Measurements from ENCODE around the gene KIF1A. TPM values are rescaled to one million over a fixed set of nuclear protein-coding genes. Genes with fewer than 3 reads are reported as not detected.

The KIF1A gene
- total and polyA plus RNA-seq, 7 experiments from 2014 or later = 0.24 TPM; not detected in 6

DNA sequence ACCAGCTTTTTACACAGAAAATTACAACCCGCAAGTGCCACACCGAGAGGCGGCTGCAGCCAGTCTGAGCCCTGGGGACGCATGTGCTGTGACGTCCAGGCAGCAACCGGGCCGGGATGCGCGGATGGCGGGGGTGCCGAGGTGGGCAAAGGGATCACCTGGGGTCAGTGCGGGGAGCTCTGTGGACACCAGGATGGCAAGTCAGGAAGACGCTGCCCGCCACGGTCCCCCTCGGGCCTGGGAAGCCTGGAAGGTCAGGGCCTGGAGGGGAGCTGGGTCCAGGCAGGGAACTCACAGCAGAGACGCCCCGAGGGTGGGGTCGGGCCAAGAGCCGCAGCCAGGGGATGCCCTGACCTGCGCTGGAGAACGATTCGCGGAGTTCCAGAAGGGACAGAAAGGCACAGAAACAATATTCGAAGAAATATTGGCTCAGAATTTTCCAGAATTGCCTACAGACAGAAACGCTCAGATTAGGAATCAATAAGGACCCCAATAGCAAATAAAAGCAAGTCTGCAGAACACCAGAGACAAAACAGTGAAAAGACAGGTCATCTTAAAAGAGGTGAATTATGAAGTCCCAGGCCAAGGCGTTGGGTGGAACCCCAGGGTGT, 11.7 kb upstream of the KIF1A start:
- Mint-ChIP-seq H3K9me3 (no peaks in the 10 kb centered on the region), H3K4me1 (peaks cover 0 to 7% (median 0%) of the 10 kb centered on the region in 7 donors), H3K27me3 (peaks cover 10 to 31% (median 22%) of the 10 kb centered on the region in 5 donors), H3K4me3 (peak overlapping the region; percentile 56 to 83 (median 71)), H3K27ac (peak overlapping the region in 3 of 9 donors; percentile 62 to 77 (median 71)), H3K36me3 (no peaks in the 10 kb centered on the region)
- intact Hi-C loops (cut with micrococcal nuclease) = loop anchor here (1.0 to 10.0 kb wide), 19 partner anchors 208 to 1050 kb away; partner anchors contain the start of genes CAPN10 (in 2 of the 2), FARP2 (in 2 of the 2), GPC1 (in 2 of the 2) and ATG4B (in 1 of the 2)
- Histone ChIP-seq H3K27ac (ENCODE audit: low read depth, low read length) (no peak overlapping the region), H3K4me1 (ENCODE audit: control insufficient read depth in 2 of 2, insufficient read depth in 2 of 2, low read length in 2 of 2) (peaks cover 11 to 14% of the 10 kb centered on the region in 2 donors), H3K9me3 (ENCODE audit: control insufficient read depth in 2 of 3, low read length in 3 of 3) (no peaks in the 10 kb centered on the region), H3K36me3 (ENCODE audit: control insufficient read depth in 2 of 3, insufficient read depth in 3 of 3, low read length in 3 of 3) (no peaks in the 10 kb centered on the region), H3K4me3 (ENCODE audit: low read length) (peak overlapping the region; percentile 32), H3K27me3 (ENCODE audit: control insufficient read depth in 2 of 2, insufficient read depth in 2 of 2, low read length in 2 of 2) (peaks cover 0 to 4% of the 10 kb centered on the region in 2 donors)
- DNase-seq (peak in 3 of 9 donors; percentile 13 to 21 (median 14)), ATAC-seq (no peak)
- ChIA-PET POLR2A (interaction anchor here (0.8 kb wide), 1 partner anchor 13 kb away, joined by 3 read pairs; no protein-coding TSS in a partner anchor), CTCF (interaction anchor here (0.8 kb wide), 1 partner anchor 680 kb away, joined by 4 read pairs; no protein-coding TSS in a partner anchor)

DNA sequence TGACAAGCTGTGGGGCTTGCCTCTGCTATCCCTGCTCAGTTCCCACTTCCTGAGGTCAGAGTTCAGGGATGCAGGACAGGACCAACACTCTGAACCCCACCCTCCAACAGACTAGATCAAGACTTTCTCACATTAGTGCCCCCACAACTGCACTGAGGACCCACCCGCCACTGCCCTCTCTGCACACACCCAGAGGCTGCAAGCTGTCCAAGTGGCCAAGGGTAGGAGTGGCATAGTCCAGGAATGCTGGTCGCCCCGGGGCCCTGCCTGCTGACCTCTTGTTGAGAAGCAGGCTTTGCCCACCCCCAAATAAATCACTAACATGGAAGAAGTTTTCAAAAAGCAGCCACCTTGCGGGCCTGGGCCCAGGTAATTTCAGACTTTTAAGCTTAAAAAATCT, 5.5 kb upstream of the KIF1A start:
- Histone ChIP-seq H3K4me3 (ENCODE audit: low read length) (no peak overlapping the region), H3K27ac (ENCODE audit: low read depth, low read length) (no peak overlapping the region), H3K9me3 (ENCODE audit: control insufficient read depth in 2 of 3, low read length in 3 of 3) (no peaks in the 10 kb centered on the region), H3K36me3 (ENCODE audit: control insufficient read depth in 2 of 3, insufficient read depth in 3 of 3, low read length in 3 of 3) (no peaks in the 10 kb centered on the region), H3K27me3 (ENCODE audit: control insufficient read depth in 2 of 2, insufficient read depth in 2 of 2, low read length in 2 of 2) (peaks cover 6 to 13% of the 10 kb centered on the region in 2 donors), H3K4me1 (ENCODE audit: control insufficient read depth in 2 of 2, insufficient read depth in 2 of 2, low read length in 2 of 2) (peaks cover 0 to 4% of the 10 kb centered on the region in 2 donors)
- CTCF ChIA-PET = interaction anchor here (0.7 kb wide), 1 partner anchor 28 kb away, joined by 4 read pairs; no protein-coding TSS in a partner anchor
- ATAC-seq = no peak
- intact Hi-C loops (cut with micrococcal nuclease) = no loop called here
- Mint-ChIP-seq H3K4me1 (peaks cover 0 to 13% (median 9%) of the 10 kb centered on the region in 7 donors), H3K27me3 (peaks cover 67 to 82% (median 79%) of the 10 kb centered on the region in 5 donors), H3K27ac (no peak overlapping the region), H3K9me3 (peaks cover 0 to 7% (median 0%) of the 10 kb centered on the region in 11 donors), H3K4me3 (no peak overlapping the region), H3K36me3 (peaks cover 0 to 5% (median 2%) of the 10 kb centered on the region in 5 donors)
- POLR2A ChIA-PET = no interaction called here
- DNase-seq = no peak

DNA sequence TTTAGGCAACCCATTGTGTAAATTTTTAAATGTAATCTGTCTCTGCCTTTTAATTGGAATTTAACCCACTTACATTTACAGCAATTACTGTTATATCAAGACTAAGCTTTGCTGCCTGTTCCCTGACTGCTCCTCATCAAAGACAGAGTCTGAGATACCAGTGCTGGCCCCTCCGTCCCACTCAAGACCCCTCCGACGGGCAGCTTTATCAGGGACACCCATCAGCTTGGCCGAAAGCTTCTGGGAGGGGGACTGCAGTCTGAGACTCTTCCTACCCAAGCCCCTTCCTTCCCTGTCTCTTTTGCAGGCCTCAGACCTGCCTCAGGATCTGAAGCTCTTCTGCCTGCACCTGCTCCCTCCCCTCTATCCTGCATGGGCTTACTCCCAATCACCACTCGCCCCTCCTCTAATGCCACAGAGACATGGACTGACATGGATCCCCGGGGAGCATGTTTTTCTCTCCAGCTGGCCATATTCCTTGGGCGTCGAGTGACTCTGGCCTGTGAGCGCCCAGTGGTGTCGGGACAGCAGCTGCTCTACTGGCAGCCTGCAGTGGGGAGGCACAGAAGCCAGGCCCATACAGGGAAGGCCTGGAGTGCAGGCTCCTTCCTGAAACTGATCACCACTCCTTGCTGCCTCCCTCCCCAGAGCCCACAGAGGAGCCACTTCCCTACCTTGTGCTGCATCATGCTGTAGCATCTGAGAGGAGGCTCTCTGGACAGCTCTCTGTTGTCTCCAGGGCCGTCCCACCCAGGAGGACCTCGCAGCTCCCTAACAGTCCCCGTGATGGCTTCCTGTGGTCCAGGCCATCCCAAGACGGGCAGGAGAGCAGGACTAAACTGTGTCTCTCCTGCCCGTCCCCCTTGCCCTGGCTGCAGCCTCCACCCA, 3.7 kb upstream of the KIF1A start:
- H3K4me3 Mint-ChIP-seq = no peak overlapping the region
- no peak overlapping the region for H3K27ac Mint-ChIP-seq
- no peaks in the 10 kb centered on the region for H3K9me3 ChIP-seq (ENCODE audit: control insufficient read depth in 2 of 3, low read length in 3 of 3)
- peaks cover 0 to 13% (median 9%) of the 10 kb centered on the region in 7 donors for H3K4me1 Mint-ChIP-seq
- H3K36me3 Mint-ChIP-seq = peaks cover 0 to 5% (median 2%) of the 10 kb centered on the region in 5 donors
- peaks cover 0 to 7% (median 0%) of the 10 kb centered on the region in 11 donors for H3K9me3 Mint-ChIP-seq
- ATAC-seq (no peak), DNase-seq (no peak)
- no peaks in the 10 kb centered on the region for H3K36me3 ChIP-seq (ENCODE audit: control insufficient read depth in 2 of 3, insufficient read depth in 3 of 3, low read length in 3 of 3)
- peaks cover 6 to 13% of the 10 kb centered on the region in 2 donors for H3K27me3 ChIP-seq (ENCODE audit: control insufficient read depth in 2 of 2, insufficient read depth in 2 of 2, low read length in 2 of 2)
- intact Hi-C loops (cut with micrococcal nuclease) = no loop called here
- no peak overlapping the region for H3K27ac ChIP-seq (ENCODE audit: low read depth, low read length)
- ChIA-PET CTCF (interaction anchor here (1.5 kb wide), 1 partner anchor 17 kb away, joined by 4 read pairs; no protein-coding TSS in a partner anchor), POLR2A (no interaction called here)
- no peak overlapping the region for H3K4me3 ChIP-seq (ENCODE audit: low read length)
- peaks cover 0 to 4% of the 10 kb centered on the region in 2 donors for H3K4me1 ChIP-seq (ENCODE audit: control insufficient read depth in 2 of 2, insufficient read depth in 2 of 2, low read length in 2 of 2)
- peaks cover 61 to 73% (median 69%) of the 10 kb centered on the region in 5 donors for H3K27me3 Mint-ChIP-seq

DNA sequence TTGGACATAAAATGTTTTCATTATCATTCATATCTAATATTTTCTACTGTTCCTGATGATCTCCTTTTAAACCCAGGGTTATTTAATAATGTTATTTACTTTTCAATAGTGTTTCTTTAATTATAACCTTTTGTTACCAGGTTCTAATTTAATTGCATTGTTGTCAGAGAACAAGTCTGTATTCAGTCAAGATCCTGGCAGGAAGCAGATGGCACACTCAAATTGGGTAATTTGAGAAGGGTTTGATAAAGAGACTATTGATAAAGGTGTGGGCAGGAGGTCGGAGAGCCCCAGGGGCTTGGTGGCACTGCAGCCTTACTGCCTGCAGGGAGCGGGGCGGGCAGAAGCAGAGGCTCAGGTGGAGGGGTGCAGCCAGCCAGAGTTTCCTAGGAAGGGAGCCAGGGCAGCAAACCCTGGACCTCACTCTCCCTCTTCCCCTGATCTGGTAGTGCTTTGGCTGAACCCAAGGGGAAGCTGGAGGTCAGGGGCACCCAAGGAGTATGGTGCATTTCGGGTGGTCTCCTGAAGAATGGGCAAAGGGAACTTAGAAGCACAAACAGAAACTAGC, 2.3 kb upstream of the KIF1A start:
- H3K4me1 ChIP-seq (ENCODE audit: control insufficient read depth in 2 of 2, insufficient read depth in 2 of 2, low read length in 2 of 2) = peaks cover 0 to 4% of the 10 kb centered on the region in 2 donors
- no peak overlapping the region for H3K27ac ChIP-seq (ENCODE audit: low read depth, low read length)
- peaks cover 0 to 13% (median 9%) of the 10 kb centered on the region in 7 donors for H3K4me1 Mint-ChIP-seq
- DNase-seq = no peak
- POLR2A ChIA-PET = no interaction called here
- intact Hi-C loops (cut with micrococcal nuclease) = no loop called here
- H3K27ac Mint-ChIP-seq = no peak overlapping the region
- peaks cover 0 to 5% (median 2%) of the 10 kb centered on the region in 5 donors for H3K36me3 Mint-ChIP-seq
- no peak for ATAC-seq
- H3K4me3 ChIP-seq (ENCODE audit: low read length) = no peak overlapping the region
- peaks cover 0 to 7% (median 0%) of the 10 kb centered on the region in 11 donors for H3K9me3 Mint-ChIP-seq
- H3K27me3 ChIP-seq (ENCODE audit: control insufficient read depth in 2 of 2, insufficient read depth in 2 of 2, low read length in 2 of 2) = peaks cover 6 to 18% of the 10 kb centered on the region in 2 donors
- H3K27me3 Mint-ChIP-seq = peaks cover 64 to 72% (median 68%) of the 10 kb centered on the region in 5 donors
- no peaks in the 10 kb centered on the region for H3K9me3 ChIP-seq (ENCODE audit: control insufficient read depth in 2 of 3, low read length in 3 of 3)
- no peaks in the 10 kb centered on the region for H3K36me3 ChIP-seq (ENCODE audit: control insufficient read depth in 2 of 3, insufficient read depth in 3 of 3, low read length in 3 of 3)
- CTCF ChIA-PET = no interaction called here
- peak overlapping the region in 3 of 10 donors; percentile 12 to 65 (median 55) for H3K4me3 Mint-ChIP-seq

DNA sequence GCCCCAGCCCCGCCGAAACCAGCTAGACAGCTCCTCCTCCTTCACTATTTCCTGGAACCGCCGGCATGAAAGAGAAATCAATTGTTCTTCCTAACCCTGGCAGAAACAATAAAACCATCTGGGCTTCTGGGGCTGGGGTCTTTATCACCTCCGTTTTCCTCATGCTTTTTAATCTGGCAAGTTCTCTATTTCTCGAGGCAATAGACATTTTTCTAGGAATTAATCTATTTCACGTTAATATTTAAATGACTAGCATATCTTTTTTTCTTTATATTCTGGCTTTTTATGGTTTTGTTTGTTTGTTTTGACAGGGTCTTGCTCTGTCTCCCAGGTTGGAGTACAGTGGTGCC, 1.4 kb upstream of the KIF1A start:
- no peaks in the 10 kb centered on the region for H3K36me3 ChIP-seq (ENCODE audit: control insufficient read depth in 2 of 3, insufficient read depth in 3 of 3, low read length in 3 of 3)
- no peaks in the 10 kb centered on the region for H3K9me3 ChIP-seq (ENCODE audit: control insufficient read depth in 2 of 3, low read length in 3 of 3)
- ChIA-PET CTCF (no interaction called here), POLR2A (no interaction called here)
- Mint-ChIP-seq H3K4me3 (peak overlapping the region; percentile 12 to 81 (median 61)), H3K27me3 (peaks cover 59 to 68% (median 61%) of the 10 kb centered on the region in 5 donors), H3K9me3 (peaks cover 0 to 7% (median 0%) of the 10 kb centered on the region in 11 donors), H3K36me3 (peaks cover 0 to 5% (median 2%) of the 10 kb centered on the region in 5 donors), H3K4me1 (peaks cover 0 to 13% (median 9%) of the 10 kb centered on the region in 7 donors), H3K27ac (peak overlapping the region in 1 of 9 donors; percentile 27)
- DNase-seq (no peak), ATAC-seq (no peak)
- no peak overlapping the region for H3K4me3 ChIP-seq (ENCODE audit: low read length)
- no peak overlapping the region for H3K27ac ChIP-seq (ENCODE audit: low read depth, low read length)
- intact Hi-C loops (cut with micrococcal nuclease) = no loop called here
- peaks cover 0 to 4% of the 10 kb centered on the region in 2 donors for H3K4me1 ChIP-seq (ENCODE audit: control insufficient read depth in 2 of 2, insufficient read depth in 2 of 2, low read length in 2 of 2)
- peaks cover 6 to 14% of the 10 kb centered on the region in 2 donors for H3K27me3 ChIP-seq (ENCODE audit: control insufficient read depth in 2 of 2, insufficient read depth in 2 of 2, low read length in 2 of 2)
